A673 (cell line): ENCODE measurements around the gene TM4SF1. TPM values are rescaled to one million over a fixed set of nuclear protein-coding genes. Genes with fewer than 3 reads are reported as not detected.

Source experiments
- BruUV-seq: library from RNA; stranded (reverse); fragments of 400-500 nt; replicated peaks from 2 replicates; lab custom pipeline; 2021; lab: Mats Ljungman, UMichigan
- CTCF ChIA-PET: fragments of 300-600 bp; sonication (Branson Sonifier 250); formaldehyde crosslinking; loops from one replicate; lab custom pipeline; 2022; ENCODE audit warnings: antibody characterized with exemption; lab: Charles Lee
- POLR2A ChIA-PET: fragments of 300-600 bp; sonication (Branson Sonifier 250); formaldehyde crosslinking; loops from one replicate; lab custom pipeline; 2022; ENCODE audit warnings: antibody characterized with exemption; ENCODE audit not compliant: low non-redundant PET; lab: Charles Lee
- DNase-seq: peaks from one replicate; pipeline ENCODE4 v3.0.0-alpha.2; 2015; ENCODE audit warnings: low spot score
- H3K27ac ChIP-seq: fragments of 200-600 bp; sonication (generic); 2 replicates; pipeline ENCODE4 v1.5.1; 2016; ENCODE audit warnings: mixed run types, low read depth, mild to moderate bottlenecking, mixed read lengths, antibody characterized with exemption, low read length; ENCODE audit not compliant: poor library complexity, severe bottlenecking
- H3K27me3 ChIP-seq: fragments of 200-600 bp; sonication (generic); replicated peaks from 2 replicates; pipeline ENCODE4 v1.6.1; 2017; ENCODE audit warnings: mixed run types, low read depth, mild to moderate bottlenecking, mixed read lengths, antibody characterized with exemption, low read length; ENCODE audit not compliant: insufficient read depth, poor library complexity
- H3K36me3 ChIP-seq: fragments of 200-600 bp; sonication (generic); 2 replicates; pipeline ENCODE4 v1.6.1; 2016; ENCODE audit warnings: mixed run types, mild to moderate bottlenecking, mixed read lengths, antibody characterized with exemption, low read length; ENCODE audit not compliant: insufficient read depth, poor library complexity, severe bottlenecking
- H3K4me1 ChIP-seq: fragments of 200-600 bp; sonication (generic); 2 replicates; pipeline ENCODE4 v1.6.1; 2017; ENCODE audit warnings: mixed run types, mild to moderate bottlenecking, mixed read lengths, antibody characterized with exemption, low read length; ENCODE audit not compliant: insufficient read depth, poor library complexity, severe bottlenecking
- H3K4me3 ChIP-seq: fragments of 200-600 bp; sonication (generic); 2 replicates; pipeline ENCODE4 v1.5.1; 2016; ENCODE audit warnings: low read depth, mixed run types, mild to moderate bottlenecking, mixed read lengths, low read length; ENCODE audit not compliant: poor library complexity, severe bottlenecking
- H3K9me3 ChIP-seq: fragments of 200-600 bp; sonication (generic); 2 replicates; pipeline ENCODE4 v1.6.1; 2016; ENCODE audit warnings: mixed run types, low read depth, mild to moderate bottlenecking, mixed read lengths, antibody characterized with exemption, low read length; ENCODE audit not compliant: poor library complexity, severe bottlenecking
- EZH2 ChIP-seq: fragments of 200-600 bp; sonication (generic); IDR thresholded peaks from 2 replicates; pipeline ENCODE4 v1.6.1; 2017; ENCODE audit warnings: borderline replicate concordance, low read depth, mild to moderate bottlenecking, mixed read lengths, antibody characterized with exemption, low read length; ENCODE audit not compliant: poor library complexity, severe bottlenecking
- intact Hi-C: fragments of 100-400 bp; cut with micrococcal nuclease; formaldehyde crosslinking; loops from one replicate; pipeline ENCODE4 v1.10.0; 2022; ENCODE audit not compliant: unreplicated experiment
- total RNA-seq: library from RNA; stranded (reverse); gene quantifications from 2 replicates; pipeline ENCODE4 v1.2.3, GENCODE V29; 2021
- TF ChIP-seq, protein P1 (sequence below): fragments of 300-800, 200-600 bp; sonication (generic); conservative IDR thresholded peaks from 2 replicates; pipeline ENCODE4 v1.5.1; 2017; ENCODE audit warnings: low read depth, mild to moderate bottlenecking, antibody characterized with exemption, low read length, moderate library complexity, mixed read lengths

Gene TM4SF1
- total RNA-seq, 1 experiment from 2014 or later, result 0.28 TPM

GRCh38 chr3:149332227-149332765 is 45.2 kb downstream of the TM4SF1 start:
- ChIA-PET POLR2A (no interaction called here), CTCF (no interaction called here)
- H3K27me3 ChIP-seq, result no peaks in the 10 kb centered on the region
- no peak for DNase-seq
- intact Hi-C loops, result no loop called here
- no peaks in the 10 kb centered on the region for H3K36me3 ChIP-seq
- no peak overlapping the region for H3K4me3 ChIP-seq
- TF ChIP-seq EZH2, result no peak
- TF ChIP-seq, protein P1, sequence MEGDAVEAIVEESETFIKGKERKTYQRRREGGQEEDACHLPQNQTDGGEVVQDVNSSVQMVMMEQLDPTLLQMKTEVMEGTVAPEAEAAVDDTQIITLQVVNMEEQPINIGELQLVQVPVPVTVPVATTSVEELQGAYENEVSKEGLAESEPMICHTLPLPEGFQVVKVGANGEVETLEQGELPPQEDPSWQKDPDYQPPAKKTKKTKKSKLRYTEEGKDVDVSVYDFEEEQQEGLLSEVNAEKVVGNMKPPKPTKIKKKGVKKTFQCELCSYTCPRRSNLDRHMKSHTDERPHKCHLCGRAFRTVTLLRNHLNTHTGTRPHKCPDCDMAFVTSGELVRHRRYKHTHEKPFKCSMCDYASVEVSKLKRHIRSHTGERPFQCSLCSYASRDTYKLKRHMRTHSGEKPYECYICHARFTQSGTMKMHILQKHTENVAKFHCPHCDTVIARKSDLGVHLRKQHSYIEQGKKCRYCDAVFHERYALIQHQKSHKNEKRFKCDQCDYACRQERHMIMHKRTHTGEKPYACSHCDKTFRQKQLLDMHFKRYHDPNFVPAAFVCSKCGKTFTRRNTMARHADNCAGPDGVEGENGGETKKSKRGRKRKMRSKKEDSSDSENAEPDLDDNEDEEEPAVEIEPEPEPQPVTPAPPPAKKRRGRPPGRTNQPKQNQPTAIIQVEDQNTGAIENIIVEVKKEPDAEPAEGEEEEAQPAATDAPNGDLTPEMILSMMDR, result no peak
- no peaks in the 10 kb centered on the region for H3K9me3 ChIP-seq
- no peak overlapping the region for H3K27ac ChIP-seq
- peaks cover 18% of the 10 kb centered on the region for H3K4me1 ChIP-seq
- BruUV-seq, result no TSS peak

GRCh38 chr3:149331396-149331795 is 46.1 kb downstream of the TM4SF1 start:
- no peak overlapping the region for H3K27ac ChIP-seq
- H3K27me3 ChIP-seq, result no peaks in the 10 kb centered on the region
- DNase-seq, result no peak
- H3K4me1 ChIP-seq, result peaks cover 18% of the 10 kb centered on the region
- BruUV-seq, result no TSS peak
- intact Hi-C loops, result no loop called here
- H3K36me3 ChIP-seq, result no peaks in the 10 kb centered on the region
- POLR2A ChIA-PET, result no interaction called here
- H3K9me3 ChIP-seq, result no peaks in the 10 kb centered on the region
- CTCF ChIA-PET, result no interaction called here
- H3K4me3 ChIP-seq, result no peak overlapping the region
- TF ChIP-seq, protein P1, result no peak
- TF ChIP-seq EZH2, result no peak

GRCh38 chr3:149330609-149331331 is 46.7 kb downstream of the TM4SF1 start:
- no peaks in the 10 kb centered on the region for H3K9me3 ChIP-seq
- H3K27ac ChIP-seq, result no peak overlapping the region
- H3K4me1 ChIP-seq, result peaks cover 18% of the 10 kb centered on the region
- H3K4me3 ChIP-seq, result no peak overlapping the region
- DNase-seq, result no peak
- no peaks in the 10 kb centered on the region for H3K36me3 ChIP-seq
- BruUV-seq, result no TSS peak
- CTCF ChIA-PET, result no interaction called here
- intact Hi-C loops, result no loop called here
- POLR2A ChIA-PET, result no interaction called here
- H3K27me3 ChIP-seq, result no peaks in the 10 kb centered on the region
- TF ChIP-seq EZH2, result no peak
- TF ChIP-seq, protein P1, result no peak
